AG09319 (cell line): ENCODE results near the gene CATSPER3.

ENCODE experiments used
- DNase-seq: peaks from one replicate; pipeline ENCODE4 v3.0.0-alpha.2; 2010; ENCODE audit warnings: low read depth; ENCODE audit errors: extremely low read depth
- TF ChIP-seq, protein P1 (sequence below): IDR thresholded peaks from 2 replicates; pipeline ENCODE4 v1.5.1; 2011; ENCODE audit warnings: low read depth, mild to moderate bottlenecking, inconsistent platforms, low read length, moderate library complexity

The CATSPER3 gene

DNA sequence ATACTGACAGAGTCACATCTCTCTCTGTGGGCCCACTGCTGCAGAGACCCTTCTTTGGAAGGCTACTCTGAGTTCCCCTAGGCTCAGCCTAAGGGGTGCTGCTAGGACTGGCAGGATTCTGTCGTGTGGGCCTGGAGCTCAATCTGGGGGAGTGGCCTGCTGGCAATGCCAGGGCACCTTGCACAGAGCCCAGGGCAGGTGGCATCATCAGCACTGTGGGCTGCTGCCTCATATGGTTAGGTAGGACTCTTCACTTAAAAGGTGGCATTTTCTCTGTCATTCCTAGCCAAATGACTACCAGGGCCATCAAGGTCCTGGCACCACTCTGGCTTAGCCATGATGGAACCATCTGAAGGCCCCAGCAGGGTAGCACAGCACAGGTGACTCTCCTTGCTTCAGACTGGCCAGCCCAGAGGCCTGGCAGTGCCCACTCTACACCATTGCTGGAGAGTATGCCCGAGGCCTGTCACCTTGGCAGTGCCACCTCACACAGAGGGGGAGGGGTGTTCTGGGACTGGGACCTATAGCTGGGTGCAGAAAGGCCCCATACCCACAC is 44.4 kb downstream of the CATSPER3 start:
- TF ChIP-seq, protein P1, sequence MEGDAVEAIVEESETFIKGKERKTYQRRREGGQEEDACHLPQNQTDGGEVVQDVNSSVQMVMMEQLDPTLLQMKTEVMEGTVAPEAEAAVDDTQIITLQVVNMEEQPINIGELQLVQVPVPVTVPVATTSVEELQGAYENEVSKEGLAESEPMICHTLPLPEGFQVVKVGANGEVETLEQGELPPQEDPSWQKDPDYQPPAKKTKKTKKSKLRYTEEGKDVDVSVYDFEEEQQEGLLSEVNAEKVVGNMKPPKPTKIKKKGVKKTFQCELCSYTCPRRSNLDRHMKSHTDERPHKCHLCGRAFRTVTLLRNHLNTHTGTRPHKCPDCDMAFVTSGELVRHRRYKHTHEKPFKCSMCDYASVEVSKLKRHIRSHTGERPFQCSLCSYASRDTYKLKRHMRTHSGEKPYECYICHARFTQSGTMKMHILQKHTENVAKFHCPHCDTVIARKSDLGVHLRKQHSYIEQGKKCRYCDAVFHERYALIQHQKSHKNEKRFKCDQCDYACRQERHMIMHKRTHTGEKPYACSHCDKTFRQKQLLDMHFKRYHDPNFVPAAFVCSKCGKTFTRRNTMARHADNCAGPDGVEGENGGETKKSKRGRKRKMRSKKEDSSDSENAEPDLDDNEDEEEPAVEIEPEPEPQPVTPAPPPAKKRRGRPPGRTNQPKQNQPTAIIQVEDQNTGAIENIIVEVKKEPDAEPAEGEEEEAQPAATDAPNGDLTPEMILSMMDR, result no peak

DNA sequence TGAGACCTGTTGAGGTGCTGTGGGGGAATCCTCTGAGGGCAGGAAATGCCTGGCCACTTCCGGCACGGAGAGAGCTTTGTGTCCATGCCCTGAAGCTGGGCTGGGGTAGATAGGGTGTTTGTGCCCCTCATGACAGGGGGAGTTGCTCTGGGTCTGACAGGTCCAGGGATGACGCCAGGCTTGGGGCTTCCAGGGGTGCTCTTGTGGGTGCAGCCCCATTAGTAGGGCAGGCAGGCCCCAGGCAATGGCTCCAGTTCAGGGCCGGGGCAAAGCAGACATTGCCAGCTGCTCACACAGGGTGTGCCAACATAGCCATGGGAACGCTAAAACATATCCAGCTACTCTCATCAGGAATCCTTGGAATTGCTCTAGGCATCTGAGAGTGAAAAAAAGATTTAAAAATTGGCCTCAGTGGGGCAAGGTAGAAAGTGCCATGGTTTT is 45.3 kb downstream of the CATSPER3 start:
- DNase-seq, result no peak
- TF ChIP-seq, protein P1, result no peak

More for the DNA sequence above, 44.4 kb downstream of the CATSPER3 start:
- DNase-seq, result no peak

DNA sequence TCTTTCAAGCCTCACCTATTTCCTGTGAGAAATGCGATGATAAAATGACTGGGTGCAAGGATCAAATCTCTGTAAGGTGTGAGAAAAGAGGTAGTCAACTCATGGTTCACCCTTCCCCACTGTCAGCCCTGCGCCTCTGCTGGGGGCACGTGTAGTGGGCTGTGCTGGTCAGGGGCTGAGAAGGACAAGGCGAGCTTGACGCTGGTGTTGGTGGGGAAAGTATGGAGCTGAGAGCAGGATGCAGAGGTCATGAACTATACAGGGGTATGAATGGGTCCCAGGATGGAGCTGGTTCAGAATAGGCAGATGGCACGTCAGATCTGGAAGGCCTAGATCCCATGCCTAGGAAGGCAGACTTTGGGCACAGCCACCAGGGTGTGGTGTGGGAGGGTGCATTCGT is 45.7 kb downstream of the CATSPER3 start:
- no peak for DNase-seq

DNA sequence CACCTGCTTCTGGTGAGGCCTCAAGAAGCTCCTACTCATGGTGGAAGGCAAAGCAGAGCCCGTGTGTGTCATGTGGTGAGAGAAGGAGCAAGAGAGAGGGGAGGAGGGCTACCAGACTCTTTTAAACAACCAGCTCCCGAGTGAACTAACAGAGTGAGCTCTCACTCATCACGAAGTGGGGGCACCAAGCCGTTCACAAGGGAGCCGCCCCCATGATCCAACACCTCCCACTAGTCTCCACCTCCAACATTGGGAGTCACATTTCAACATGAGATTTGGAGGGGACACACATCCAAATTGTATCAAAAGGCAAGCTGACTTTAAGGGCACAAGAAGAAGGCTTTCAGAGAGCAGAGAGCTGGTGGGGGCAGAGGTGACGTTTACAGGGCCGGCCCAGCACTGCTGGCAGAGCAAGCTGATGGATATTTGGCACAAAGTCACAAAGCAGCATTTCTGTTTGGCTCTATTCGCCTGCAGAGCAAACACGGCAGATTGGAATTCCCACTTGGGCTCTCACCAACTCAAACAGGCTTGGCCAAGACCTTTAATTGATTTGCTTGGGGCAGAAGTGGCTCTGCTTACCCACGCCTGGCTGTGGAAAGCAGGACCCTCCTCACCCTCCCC is 46.4 kb downstream of the CATSPER3 start:
- TF ChIP-seq, protein P1, result no peak
- peak; percentile 55 for DNase-seq

More for the DNA sequence above, 45.7 kb downstream of the CATSPER3 start:
- TF ChIP-seq, protein P1, result no peak

DNA sequence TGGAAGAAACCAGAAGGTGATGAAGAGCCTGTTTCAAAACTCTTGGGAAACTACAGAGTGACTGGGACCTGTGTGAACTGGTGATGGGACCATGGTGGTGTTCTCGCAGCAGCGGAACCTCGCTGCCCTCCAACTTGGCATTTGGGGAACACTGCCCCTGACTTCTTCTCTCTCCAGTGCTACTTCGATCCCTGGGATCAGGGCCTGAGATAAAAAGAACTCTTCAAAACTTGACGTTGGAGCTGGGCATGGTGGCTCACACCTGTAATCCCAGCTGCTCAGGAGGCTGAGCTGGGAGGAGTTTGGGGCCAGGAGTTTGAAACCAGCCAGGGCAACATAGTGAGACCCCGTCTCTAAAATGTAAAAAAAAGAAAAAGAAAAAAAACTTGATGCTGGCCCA is 48.2 kb downstream of the CATSPER3 start:
- DNase-seq, result no peak
- TF ChIP-seq, protein P1, result no peak

DNA sequence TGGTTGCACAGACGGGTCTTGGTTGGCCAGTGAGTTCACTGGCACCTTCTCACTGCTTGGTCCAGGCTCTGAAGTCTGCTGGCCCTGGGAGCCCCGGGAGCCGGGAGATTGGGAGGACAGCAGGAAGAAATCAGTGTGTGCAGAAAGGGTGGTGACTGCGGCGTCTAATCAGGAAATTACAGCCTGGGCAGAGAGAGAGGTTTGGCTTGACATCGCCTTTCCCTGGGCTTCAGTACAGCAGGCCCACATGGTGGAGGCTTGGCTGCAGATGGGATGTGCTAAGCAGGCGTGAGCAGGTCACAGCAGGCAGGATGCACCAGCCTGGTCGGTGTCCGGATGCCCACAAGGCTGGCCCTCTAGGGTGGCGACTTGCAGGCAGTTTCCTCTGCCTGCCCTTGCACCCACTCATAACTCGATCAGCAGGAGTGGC is 49.2 kb downstream of the CATSPER3 start:
- TF ChIP-seq, protein P1, result no peak
- DNase-seq, result no peak

DNA sequence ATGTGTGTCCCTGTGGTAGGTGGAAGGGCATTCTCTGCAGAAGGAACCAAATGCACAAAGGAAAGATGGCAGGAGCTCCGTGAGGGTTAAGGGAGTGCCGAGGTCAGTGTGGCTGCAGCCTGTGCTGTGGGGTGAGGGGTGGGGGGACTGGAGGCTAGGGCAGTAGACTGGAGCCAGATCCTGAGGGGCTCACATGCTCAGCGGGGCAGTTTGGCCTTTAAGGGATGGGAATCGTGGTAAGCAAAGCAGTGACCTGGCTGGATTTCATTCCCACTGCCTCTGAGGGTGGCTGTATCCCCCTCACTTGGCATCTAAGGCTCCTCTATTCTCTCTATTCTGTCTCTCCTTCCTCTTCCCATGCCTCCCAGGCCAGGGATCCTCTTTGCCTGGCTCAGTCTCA is 50.8 kb downstream of the CATSPER3 start:
- TF ChIP-seq, protein P1, result no peak
- DNase-seq, result no peak
